NCI-H2227 (cell line): ENCODE results near the gene MRTFB.
"Not testable (repeated sequence)": the region's sequence is repeated elsewhere in the genome, so short reads cannot be mapped to it uniquely, and the experiment has no call there.

ENCODE experiments used
- DNase-seq: peaks from one replicate; lab custom pipeline; 2025; ENCODE audit not compliant: unreplicated experiment; lab: John Stamatoyannopoulos, UW

Gene MRTFB

GRCh38 chr16:14104066-14104465, 32.9 kb downstream of the MRTFB start:
- no peak for DNase-seq

DNA sequence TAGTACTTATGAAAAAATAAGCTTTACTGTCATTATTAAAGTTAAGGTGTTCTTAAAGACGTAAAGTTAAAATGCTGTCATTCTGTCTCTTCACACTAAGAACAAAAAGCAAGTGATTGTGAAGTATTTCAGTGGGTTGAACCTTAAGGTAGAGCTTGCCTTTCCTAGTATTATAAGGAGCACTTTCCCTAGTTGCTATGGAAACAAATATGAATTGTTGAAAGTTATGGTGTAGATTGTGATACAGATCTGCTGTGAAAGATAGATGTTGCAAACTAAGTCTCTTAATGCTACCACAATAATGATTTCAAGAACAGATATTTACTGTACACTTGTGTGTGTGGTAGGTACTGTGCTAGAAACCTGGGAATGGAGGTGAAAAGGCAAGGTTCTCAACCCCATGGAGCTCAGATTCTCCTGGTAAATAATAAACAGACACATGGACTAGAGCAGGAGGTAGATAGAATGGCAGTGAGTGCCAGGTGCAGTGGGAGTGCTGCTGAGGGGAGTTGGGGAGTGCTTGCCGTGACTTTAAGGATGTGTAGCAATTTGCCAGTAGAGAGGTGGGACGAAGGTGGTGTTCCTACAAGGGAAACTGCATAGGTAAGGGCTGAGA, 34.7 kb downstream of the MRTFB start:
- DNase-seq, result no peak

DNA sequence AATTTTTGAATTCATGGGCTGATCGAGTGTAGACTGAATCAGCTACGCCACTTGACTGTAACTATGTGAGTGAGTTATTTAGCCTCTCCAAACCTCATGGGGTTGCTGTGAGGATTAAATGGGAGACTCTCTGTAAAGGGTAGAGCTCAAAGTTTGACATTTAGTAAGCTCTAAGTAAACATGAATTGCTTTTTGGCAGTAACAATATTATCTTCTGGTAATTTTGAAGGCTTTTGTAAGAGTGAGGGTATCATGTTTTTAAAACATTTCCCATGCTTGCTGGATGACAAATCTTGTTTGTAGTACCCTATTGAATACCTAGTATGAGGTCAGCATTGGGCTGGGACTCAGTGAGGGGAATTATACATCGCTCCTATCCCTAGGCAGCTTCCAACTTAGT, 35.3 kb downstream of the MRTFB start:
- no peak for DNase-seq

DNA sequence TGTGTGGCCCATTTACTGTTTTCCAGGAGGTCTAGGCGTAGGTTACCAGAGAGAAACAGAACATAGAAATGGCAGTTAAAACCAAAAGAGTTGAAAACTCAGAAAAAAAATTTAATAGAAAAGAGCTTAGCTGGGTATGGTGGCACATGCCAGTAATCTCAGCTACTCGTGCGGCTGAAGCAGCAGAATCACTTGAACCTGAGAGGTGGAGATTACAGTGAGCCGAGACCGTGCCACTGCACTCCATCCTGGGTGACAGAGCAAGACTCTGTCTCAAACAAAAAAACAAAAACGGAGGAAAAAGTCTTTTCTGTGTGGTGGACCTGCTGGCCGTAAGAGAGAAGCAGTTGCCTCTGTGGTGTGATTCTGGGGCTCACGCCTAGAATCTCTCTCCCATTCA, 35.8 kb downstream of the MRTFB start:
- no peak for DNase-seq

- no peak for DNase-seq
These were observed 38.1 kb downstream of the MRTFB start for GRCh38 chr16:14109077-14109775.

GRCh38 chr16:14109782-14110727, 38.9 kb downstream of the MRTFB start:
- no peak for DNase-seq

- no peak for DNase-seq
These were observed 39.7 kb downstream of the MRTFB start for GRCh38 chr16:14110728-14111251.

- DNase-seq, result no peak
These were observed 40.8 kb downstream of the MRTFB start for GRCh38 chr16:14111713-14112538.

DNA sequence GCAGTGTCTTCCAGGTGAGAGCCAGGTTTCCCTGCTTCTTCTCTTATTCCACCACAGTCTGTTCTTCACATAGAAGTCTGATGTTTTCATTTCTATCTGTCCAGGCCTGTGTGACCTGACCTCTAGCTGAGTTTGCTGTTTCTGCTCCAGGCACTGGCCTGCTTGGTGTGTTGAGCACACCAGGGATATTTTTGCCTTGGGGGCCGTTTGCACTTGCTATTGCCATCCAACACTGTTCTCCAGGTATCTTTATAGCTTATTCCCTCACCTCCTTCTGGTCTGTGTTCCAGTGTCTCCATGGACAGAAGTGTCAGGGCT, 41.4 kb downstream of the MRTFB start:
- no peak for DNase-seq

DNA sequence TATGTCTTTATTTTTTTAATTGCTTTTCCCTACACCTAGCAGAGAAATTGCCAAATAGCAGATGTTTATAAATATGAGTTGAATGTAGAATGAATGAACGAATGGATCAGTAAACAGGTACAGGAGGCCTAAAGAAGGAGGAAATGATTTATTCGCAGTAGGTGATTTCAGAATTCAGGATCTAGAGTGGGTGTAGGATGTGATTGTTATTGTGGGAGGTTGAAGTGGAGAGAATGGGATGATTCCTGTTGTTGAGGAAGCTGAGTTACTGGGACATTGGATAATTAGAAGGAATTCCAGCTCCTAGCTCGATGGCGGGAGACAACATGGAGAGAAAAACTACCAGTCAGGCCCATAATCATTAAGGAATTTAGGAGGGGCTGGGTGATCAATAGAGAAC, 42.2 kb downstream of the MRTFB start:
- no peak for DNase-seq

GRCh38 chr16:14117051-14117450, 45.9 kb downstream of the MRTFB start:
- DNase-seq, result no peak

DNA sequence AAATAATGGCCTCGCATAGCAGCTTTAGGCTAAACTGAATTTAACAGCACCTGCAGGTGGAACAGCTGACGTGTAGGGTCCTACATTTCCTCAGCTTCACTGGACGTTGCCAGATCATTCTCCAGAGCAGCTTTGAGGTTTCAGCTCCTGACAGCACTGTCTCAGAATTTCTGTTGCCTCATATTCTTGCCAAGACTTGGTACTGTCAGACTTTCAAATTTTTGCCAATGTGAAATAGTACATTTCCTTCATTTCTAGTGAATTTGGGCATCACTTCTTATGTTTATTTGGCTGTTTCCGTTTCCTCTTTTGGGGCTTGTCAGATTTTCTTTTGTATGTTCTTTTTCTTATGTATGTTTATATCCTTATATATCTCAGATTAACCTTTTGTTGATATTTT, 48.7 kb downstream of the MRTFB start:
- DNase-seq, result no peak

DNA sequence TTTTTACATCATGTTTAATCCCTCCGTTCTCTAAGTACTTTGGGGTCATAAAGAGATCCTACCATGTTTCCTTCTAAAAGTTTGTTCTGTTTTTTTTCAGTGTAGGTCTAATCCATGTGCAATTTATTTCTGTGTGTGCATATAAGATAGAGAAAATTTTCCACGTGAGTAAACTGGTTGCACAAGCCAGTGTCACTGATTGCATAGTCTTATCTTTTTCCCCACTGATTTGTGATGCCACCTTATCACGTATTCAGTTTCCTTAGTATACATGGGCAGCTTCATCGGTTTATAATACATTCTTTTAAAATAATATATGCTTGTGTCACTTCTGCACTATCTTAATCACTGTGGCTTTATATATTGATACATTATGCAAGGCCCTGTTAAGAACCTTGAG, 49.2 kb downstream of the MRTFB start:
- DNase-seq, result no peak

GRCh38 chr16:14121142-14121541, 50.0 kb downstream of the MRTFB start:
- no peak for DNase-seq

DNA sequence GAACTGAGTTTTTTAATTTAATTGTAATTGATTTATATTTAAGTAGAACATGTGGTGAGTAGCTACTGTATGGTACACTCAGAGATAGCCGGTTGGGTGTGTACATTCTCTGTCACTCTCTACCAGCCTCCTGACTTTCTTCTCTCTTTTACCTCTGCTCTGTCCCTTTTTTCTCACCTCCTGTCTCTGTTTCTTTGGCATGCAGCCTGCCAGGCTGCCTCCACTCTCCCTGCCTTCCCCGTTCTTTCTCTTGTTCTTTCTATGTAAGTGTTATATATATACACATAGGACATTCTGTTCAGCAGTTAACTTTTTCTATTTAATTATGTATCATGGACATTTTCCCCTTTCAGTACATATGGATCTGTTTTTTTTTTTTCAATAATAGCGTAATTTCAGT, 50.8 kb downstream of the MRTFB start:
- no peak for DNase-seq

GRCh38 chr16:14122430-14122829, 51.3 kb downstream of the MRTFB start:
- DNase-seq, result not testable (repeated sequence)

DNA sequence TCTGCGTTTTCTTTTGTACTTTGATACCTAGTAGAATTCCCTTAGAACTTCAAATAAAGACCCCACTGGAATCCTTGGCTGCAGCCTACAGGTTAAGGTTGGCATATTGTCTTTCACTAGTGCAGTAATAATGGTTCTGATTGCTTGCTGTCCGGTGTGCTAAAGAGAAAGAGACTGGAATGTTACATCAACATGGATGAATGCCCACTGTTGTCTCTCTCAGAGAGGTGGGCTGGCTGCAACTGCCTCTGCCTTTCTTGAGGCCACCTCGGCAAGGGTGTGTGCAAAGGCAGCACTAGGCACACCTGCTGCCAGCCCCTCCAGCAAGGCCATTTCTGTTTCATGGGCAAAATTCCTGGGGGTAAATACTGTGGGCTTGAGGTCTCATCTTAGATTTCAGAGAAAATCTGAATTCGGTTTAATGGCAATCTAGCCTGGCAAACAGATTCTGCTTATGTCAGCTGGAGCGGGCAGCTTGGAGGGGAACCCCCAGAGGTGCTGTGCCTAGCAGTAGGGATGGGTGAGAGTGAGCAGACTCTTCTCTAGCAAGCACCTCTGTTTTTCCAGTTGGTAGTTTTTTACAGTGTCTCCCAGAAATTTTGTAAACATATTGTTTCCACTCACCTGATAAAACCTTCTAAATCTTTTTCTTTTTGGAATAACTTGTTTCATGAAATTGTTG, 54.0 kb downstream of the MRTFB start:
- no peak for DNase-seq

DNA sequence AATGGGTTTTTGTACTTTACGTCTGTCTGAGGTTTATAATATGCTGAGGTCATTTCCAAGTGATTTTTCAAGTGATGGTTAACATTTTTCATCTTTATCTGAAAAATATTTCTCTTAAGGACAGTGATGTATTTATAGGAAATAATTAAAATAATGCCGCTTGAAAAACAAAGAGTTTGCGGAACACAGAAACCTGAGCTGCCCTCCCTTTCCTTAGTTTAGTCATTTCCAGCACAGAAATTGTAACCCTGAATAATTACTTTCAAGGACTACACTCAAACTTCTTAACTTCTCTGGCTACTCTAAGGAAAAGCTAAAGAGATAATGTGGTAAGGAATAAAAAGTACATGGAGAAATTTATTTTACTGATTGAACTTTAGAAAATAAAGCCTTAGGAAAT, 54.6 kb downstream of the MRTFB start:
- no peak for DNase-seq

GRCh38 chr16:14128097-14128496, 57.0 kb downstream of the MRTFB start:
- no peak for DNase-seq

DNA sequence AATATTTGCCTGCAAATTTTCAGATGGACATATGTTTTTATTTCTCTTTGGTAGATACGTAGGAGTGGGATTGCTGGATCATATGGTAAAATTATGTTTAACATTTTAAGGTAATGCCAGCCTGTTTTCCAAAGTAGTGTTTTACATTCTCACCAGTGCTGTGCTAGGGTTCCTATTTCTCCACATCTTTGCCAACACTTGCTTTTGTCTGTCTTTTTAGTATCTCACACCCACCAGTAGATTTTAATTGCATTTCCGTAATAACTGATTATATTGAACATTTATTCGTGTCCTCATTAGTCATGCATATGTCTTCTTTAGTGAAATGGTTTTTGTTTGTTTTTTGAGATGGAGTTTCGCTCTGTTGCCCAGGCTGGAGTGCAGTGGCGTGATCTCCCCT, 58.4 kb downstream of the MRTFB start:
- no peak for DNase-seq
